ENCODE results near the gene PACRG.

DNA sequence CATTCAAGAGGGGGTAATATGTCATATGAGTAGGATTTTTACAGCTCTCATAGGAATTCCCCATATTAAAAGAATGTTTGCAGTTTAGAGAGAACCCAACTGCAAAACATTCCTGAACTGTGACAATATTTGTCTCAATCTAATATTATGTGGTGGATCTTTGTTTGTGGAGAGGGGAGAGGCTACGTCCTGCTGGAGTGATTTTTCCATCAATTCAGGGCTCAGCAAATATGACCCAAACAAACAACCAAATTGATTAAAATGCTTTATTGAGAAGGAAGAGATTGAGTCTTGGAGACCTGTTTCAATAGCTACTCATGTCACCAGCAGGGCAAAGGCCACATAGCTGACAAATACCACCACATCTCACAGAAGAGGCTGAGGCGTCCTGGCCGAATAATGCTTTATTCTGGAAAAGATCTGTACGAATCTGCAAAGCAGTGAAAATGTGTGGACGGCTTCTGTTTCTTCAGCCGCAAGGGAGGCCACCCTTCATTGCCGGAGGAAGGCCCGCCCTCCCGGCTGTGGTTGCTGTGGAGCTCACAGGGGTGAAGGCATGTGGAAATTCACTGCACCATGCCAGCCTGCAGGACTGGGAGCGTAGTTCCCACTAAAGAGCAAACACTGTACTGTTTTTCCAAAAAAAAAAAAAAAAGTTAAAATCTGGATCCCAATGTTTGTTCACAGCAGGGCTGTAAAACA lies 597.1 kb downstream of the PACRG start:
- TF ChIP-seq CTCF (IDR thresholded peaks at IDR 0.05) (no peak), POLR2AphosphoS5 (IDR thresholded peaks at IDR 0.05; ENCODE audit: low read depth, low read length) (0 out of 2 replicates have a peak, but pooled peaks have one; percentile 24)
